Activated CD4-positive, alpha-beta T cell treated with anti-CD3 and anti-CD28 coated beads, Interleukin-2, amount 10 ng/mL, durations not matched to agents 7 days and 5 days (primary cell): Measurements from ENCODE around the gene LCE7A. TPM values are rescaled to one million over a fixed set of nuclear protein-coding genes. Genes with fewer than 3 reads are reported as not detected.

Experiments
- CTCF ChIA-PET: fragments of 350-600 bp; sonication (Branson Sonifier 250); formaldehyde crosslinking; loops from one replicate; lab custom pipeline; 2021; ENCODE audit warnings: antibody characterized with exemption; lab: Charles Lee
- POLR2A ChIA-PET: fragments of 350-600 bp; sonication (Branson Sonifier 250); formaldehyde crosslinking; loops from one replicate; lab custom pipeline; 2021; ENCODE audit warnings: antibody characterized with exemption; lab: Charles Lee
- DNase-seq: peaks from one replicate; pipeline ENCODE4 v3.0.0-alpha.2; 2020
- H3K27ac Mint-ChIP-seq: one replicate; pipeline ENCODE4 v1.8.0; 2021; ENCODE audit warnings: mild to moderate bottlenecking, moderate library complexity, mixed read lengths
- H3K27me3 Mint-ChIP-seq: one replicate; pipeline ENCODE4 v1.8.0; 2021; ENCODE audit warnings: mixed read lengths
- H3K36me3 Mint-ChIP-seq: one replicate; pipeline ENCODE4 v1.8.0; 2021; ENCODE audit warnings: low read depth, mixed read lengths
- H3K4me1 Mint-ChIP-seq: one replicate; pipeline ENCODE4 v1.8.0; 2021; ENCODE audit warnings: mixed read lengths
- H3K4me3 Mint-ChIP-seq: one replicate; pipeline ENCODE4 v1.8.0; 2021; ENCODE audit warnings: mild to moderate bottlenecking, moderate library complexity, mixed read lengths
- H3K9me3 Mint-ChIP-seq: one replicate; pipeline ENCODE4 v1.8.0; 2021; ENCODE audit warnings: mixed read lengths
- total RNA-seq, 2 experiments: library from RNA; stranded (reverse); gene quantifications; one replicate each; pipeline ENCODE4 v1.2.3, GENCODE V29; 2021

LCE7A gene
- total RNA-seq, 2 experiments from 2014 or later, result not detected

DNA sequence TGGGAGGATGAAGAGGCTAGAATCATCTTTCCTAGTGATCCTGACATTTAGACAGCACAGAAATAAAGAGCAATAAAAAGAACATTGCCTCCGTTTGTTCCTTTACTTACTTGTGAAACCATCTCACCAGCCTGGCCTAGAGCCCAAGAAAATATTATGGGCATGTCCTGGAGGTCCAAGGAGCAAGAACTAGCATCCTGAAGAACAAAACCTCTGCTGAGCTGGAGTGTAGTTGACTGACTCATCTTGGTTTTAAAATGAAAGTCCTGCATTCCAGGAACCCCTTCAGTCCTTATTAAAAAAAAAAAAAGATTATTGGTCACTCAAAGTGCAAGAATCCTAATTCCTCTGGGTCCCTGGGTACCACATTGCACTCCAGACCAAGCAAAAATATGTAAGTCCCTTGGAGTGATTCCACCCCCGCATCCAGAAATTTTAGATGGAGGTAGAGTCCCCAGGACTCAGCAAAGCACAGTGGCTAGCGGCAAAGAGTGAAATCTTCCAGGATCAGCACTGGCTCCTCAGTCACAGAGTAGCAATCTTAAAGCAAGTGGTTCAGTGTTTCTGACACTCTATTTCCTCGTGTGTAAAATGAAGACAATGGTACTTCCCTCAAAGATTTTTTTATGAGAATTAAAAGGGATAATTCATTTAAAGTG lies 25.3 kb downstream of the LCE7A start:
- Mint-ChIP-seq H3K27ac (no peak overlapping the region), H3K4me1 (peaks cover 3% of the 10 kb centered on the region), H3K27me3 (peaks cover 17% of the 10 kb centered on the region), H3K36me3 (no peaks in the 10 kb centered on the region), H3K4me3 (no peak overlapping the region), H3K9me3 (no peaks in the 10 kb centered on the region)
- ChIA-PET CTCF (no interaction called here), POLR2A (no interaction called here)
- DNase-seq, result no peak

DNA sequence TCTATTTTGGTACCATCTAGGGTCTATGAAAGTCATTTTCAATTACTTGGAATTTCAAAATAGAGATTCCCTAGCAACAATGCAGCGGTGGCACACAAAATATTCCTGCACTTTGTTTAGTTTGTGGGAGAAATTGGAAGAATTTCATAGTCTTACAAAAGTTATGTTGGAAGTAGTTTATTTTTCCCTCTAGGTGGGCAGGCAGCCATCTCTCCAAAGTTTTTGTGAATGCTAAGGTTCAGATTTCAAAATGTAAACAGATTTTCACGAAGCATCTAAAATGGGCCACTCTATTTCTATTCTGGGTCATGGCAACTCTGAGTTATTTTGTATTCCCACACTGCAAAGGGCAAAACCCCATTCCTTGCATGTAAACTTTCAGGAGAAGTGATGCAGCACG lies 26.3 kb downstream of the LCE7A start:
- CTCF ChIA-PET, result no interaction called here

DNA sequence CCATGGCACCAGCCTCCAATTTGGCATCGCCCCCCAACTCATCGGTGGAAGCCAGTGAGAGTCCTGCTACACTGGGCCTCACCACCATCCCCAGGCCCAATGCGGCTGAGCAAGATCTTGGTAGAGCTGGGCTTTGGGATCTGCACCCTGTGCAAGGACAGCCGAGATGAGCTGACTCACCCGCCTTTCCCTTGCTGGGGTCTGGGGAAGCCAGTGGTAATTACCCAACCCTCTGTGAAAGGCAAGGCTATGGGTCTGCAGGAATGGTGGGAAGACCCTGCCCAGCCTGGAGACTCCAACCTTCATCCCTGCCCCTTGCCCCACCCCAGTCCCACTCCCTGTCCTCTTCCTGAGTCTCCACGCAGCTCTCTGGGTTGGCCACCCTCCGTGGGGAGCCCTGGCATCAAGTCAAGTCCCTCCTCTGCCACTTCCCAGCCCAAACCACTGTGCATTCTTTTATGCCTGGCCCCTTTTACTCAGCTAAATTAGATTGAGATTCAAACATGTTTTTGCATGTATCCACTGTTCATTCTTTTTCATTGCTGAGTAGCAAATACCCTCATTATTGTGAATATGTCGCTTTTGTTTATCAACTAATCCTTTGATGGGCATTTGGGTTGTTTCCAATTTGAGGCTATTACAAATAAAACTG lies 27.1 kb downstream of the LCE7A start:
- Mint-ChIP-seq H3K27ac (no peak overlapping the region), H3K4me3 (no peak overlapping the region), H3K4me1 (no peaks in the 10 kb centered on the region), H3K9me3 (no peaks in the 10 kb centered on the region), H3K36me3 (no peaks in the 10 kb centered on the region), H3K27me3 (peaks cover 27% of the 10 kb centered on the region)
- DNase-seq, result no peak
- ChIA-PET CTCF (interaction anchor here (0.6 kb wide), 1 partner anchor 160 kb away, joined by 3 read pairs; no protein-coding TSS in a partner anchor), POLR2A (no interaction called here)

More for the DNA sequence above, 26.3 kb downstream of the LCE7A start:
- no peak overlapping the region for H3K4me3 Mint-ChIP-seq
- peaks cover 24% of the 10 kb centered on the region for H3K27me3 Mint-ChIP-seq
- no peaks in the 10 kb centered on the region for H3K36me3 Mint-ChIP-seq
- DNase-seq, result no peak
- H3K9me3 Mint-ChIP-seq, result no peaks in the 10 kb centered on the region
- H3K4me1 Mint-ChIP-seq, result no peaks in the 10 kb centered on the region
- POLR2A ChIA-PET, result no interaction called here
- H3K27ac Mint-ChIP-seq, result no peak overlapping the region

DNA sequence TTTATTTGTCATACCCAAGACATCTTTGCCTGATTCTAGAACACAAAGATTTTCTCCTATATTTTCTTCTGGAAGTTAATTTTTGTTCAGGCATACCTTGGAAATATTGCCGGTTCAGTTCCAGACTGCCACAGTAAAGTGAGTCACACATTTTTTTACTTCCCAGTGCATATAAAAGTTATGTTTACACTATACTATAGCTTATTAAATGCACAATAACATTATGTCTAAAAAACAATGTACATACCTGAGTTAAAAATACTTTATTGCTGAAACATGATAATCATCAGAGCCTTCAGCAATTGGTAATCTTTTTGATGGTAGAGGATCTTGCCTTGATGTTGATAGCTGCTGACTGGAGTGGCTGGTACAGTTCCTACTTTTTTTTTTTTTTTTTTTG lies 28.3 kb downstream of the LCE7A start:
- Mint-ChIP-seq H3K36me3 (no peaks in the 10 kb centered on the region), H3K4me3 (no peak overlapping the region), H3K9me3 (no peaks in the 10 kb centered on the region), H3K27me3 (peaks cover 35% of the 10 kb centered on the region), H3K4me1 (no peaks in the 10 kb centered on the region), H3K27ac (no peak overlapping the region)
- ChIA-PET CTCF (no interaction called here), POLR2A (no interaction called here)
- DNase-seq, result no peak

DNA sequence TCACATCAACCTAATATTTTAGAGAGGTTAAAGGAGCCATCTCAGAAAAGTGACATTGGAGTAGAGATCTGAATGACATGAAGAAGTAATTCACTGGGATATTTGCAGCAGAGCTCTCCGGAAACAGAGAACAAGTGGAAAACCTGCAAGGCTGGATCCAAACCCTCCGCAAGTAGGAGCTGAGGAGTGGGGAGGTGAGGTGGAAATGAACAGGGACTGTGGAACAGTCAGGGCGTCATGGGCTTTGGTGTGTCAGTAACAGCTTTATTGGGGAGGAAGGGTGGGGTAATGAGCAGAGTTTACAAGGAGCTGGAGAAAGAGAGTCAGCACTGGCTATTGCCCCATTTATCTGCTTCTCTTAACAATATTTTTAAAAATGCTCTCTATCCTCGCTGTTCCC lies 39.2 kb downstream of the LCE7A start:
- Mint-ChIP-seq H3K36me3 (no peaks in the 10 kb centered on the region), H3K4me3 (no peak overlapping the region), H3K9me3 (no peaks in the 10 kb centered on the region), H3K27me3 (peaks cover 13% of the 10 kb centered on the region), H3K27ac (no peak overlapping the region), H3K4me1 (no peaks in the 10 kb centered on the region)
- ChIA-PET CTCF (no interaction called here), POLR2A (no interaction called here)
- no peak for DNase-seq

DNA sequence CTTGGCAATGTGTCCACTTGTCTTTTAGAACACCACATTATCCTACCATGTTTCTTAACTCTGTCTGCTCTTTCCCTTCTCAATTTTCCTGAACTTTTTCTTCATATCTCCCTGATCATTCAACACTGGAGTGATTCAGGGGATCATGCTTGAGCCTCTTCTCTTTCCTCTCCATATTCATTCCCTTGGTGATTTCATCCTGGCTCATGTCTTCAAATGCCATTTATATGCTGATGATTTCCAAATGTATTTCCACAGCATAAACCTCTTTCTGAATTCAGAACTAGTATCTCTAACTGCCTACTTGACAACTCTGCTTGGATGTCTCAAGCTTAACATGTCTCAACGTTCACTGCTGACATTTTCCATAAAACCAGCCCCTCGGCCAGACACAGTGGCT lies 40.1 kb downstream of the LCE7A start:
- CTCF ChIA-PET, result no interaction called here
- Mint-ChIP-seq H3K9me3 (no peaks in the 10 kb centered on the region), H3K4me3 (no peak overlapping the region), H3K4me1 (no peaks in the 10 kb centered on the region), H3K36me3 (no peaks in the 10 kb centered on the region), H3K27me3 (peaks cover 7% of the 10 kb centered on the region), H3K27ac (no peak overlapping the region)
- no peak for DNase-seq
- POLR2A ChIA-PET, result no interaction called here

DNA sequence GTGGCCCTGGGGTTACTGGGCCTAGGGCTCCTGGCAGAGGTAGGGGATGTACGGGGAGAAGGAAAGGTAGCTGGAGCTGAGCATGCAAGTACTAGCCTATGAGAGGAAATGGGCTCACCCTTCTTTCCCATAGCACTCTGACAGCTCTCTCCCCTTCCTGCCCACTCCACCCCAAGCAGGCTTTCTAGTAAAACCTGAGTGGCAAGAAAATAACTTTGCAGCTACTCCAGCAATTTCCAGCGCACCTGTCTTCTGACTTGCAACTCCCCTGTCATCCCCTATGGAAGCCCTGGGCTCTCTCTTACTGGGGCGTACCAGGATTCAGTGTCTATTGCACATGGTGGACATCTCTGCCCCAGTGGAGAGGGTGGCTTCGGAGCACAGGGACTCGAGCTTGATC lies 41.8 kb downstream of the LCE7A start:
- no peaks in the 10 kb centered on the region for H3K9me3 Mint-ChIP-seq
- POLR2A ChIA-PET, result no interaction called here
- H3K4me1 Mint-ChIP-seq, result no peaks in the 10 kb centered on the region
- no peak overlapping the region for H3K27ac Mint-ChIP-seq
- CTCF ChIA-PET, result no interaction called here
- H3K4me3 Mint-ChIP-seq, result no peak overlapping the region
- no peaks in the 10 kb centered on the region for H3K36me3 Mint-ChIP-seq
- DNase-seq, result no peak
- H3K27me3 Mint-ChIP-seq, result peaks cover 3% of the 10 kb centered on the region

DNA sequence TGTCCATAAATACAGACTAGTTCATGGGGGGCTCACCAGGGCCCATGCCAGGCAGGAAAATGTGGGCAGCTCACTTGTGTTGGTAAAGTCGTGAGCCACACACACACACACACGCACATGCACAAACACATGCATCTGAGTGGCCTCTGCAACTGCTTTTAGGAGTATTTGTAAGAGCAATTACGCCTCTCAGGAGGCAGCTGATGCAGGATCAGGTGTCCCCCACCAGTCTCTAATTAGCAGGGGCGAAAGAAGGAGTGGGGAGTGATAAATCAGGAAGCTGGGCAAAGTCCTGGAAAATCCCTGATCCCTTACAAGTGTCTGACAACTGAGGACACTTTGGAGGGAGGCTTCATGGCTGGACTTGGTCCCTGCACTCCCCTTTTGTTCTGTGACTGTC lies 42.8 kb downstream of the LCE7A start:
- no peaks in the 10 kb centered on the region for H3K4me1 Mint-ChIP-seq
- H3K36me3 Mint-ChIP-seq, result no peaks in the 10 kb centered on the region
- ChIA-PET CTCF (no interaction called here), POLR2A (no interaction called here)
- no peak for DNase-seq
- peaks cover 3% of the 10 kb centered on the region for H3K27me3 Mint-ChIP-seq
- no peak overlapping the region for H3K27ac Mint-ChIP-seq
- no peaks in the 10 kb centered on the region for H3K9me3 Mint-ChIP-seq
- H3K4me3 Mint-ChIP-seq, result no peak overlapping the region

DNA sequence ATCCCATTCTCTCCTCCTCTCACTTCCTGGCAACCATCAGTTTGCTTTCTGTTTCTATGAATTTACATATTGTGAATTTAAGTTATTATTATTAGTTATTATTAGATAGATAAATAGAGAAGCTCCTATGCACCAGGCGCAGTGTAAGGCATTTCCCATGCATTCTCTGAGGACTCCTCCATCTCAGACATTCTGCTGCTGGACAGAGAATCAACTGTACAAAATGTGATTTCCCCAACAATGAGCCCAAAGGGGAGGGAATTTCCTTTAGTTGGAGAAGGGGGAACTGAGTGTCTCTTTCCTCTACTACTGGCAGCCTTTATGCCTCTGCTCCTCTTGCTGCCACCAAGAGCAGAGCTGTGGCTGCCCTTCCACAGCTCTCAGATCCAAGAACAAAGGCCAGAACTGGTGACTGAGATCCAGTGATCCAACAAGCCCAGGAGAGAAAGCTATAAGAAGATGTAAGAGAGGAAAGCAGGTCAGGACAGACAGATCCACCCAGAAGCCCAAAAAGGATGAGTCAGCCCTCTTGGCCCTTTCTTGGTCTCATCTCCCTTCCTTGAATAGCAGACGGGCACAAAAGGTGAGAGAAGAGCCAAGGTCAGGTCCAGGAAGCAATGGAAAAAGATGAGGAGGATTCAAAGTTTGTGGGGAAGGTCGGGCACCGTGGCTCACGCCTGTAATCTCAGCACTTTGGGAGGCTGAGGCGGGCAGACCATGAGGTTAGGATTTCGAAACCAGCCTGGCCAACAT lies 45.1 kb downstream of the LCE7A start:
- Mint-ChIP-seq H3K36me3 (no peaks in the 10 kb centered on the region), H3K27me3 (peaks cover 1% of the 10 kb centered on the region), H3K27ac (no peak overlapping the region), H3K4me3 (no peak overlapping the region), H3K9me3 (no peaks in the 10 kb centered on the region), H3K4me1 (no peaks in the 10 kb centered on the region)
- no peak for DNase-seq
- CTCF ChIA-PET, result no interaction called here
- POLR2A ChIA-PET, result no interaction called here

DNA sequence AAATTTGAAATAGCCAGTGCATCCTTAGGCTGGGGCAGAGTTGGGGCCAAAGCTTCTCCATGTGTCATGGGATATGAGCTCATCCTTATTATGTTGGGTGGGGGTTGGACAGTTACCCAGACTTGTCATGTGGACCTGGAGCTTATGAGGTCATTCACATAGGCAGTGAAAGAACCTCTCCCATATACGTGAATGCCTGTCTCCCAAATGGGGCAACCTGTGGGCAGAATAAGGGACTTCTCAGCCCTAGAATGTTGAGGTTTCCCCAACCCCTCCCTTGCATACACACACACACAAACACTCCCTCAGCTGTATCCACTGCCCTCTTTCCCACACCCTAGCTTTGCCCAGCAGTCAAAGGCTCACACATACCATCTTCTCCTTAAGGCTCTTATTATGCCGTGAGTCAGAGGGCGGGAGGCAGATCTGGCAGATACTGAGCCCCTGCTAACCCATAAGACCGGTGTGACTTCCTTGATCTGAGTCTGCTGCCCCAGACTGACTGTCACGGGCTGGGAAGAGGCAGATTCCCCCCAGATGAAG lies 46.3 kb downstream of the LCE7A start:
- ChIA-PET CTCF (no interaction called here), POLR2A (no interaction called here)
- no peak for DNase-seq
- H3K4me3 Mint-ChIP-seq, result no peak overlapping the region
- no peaks in the 10 kb centered on the region for H3K36me3 Mint-ChIP-seq
- H3K4me1 Mint-ChIP-seq, result no peaks in the 10 kb centered on the region
- H3K27ac Mint-ChIP-seq, result no peak overlapping the region
- H3K9me3 Mint-ChIP-seq, result no peaks in the 10 kb centered on the region
- no peaks in the 10 kb centered on the region for H3K27me3 Mint-ChIP-seq

DNA sequence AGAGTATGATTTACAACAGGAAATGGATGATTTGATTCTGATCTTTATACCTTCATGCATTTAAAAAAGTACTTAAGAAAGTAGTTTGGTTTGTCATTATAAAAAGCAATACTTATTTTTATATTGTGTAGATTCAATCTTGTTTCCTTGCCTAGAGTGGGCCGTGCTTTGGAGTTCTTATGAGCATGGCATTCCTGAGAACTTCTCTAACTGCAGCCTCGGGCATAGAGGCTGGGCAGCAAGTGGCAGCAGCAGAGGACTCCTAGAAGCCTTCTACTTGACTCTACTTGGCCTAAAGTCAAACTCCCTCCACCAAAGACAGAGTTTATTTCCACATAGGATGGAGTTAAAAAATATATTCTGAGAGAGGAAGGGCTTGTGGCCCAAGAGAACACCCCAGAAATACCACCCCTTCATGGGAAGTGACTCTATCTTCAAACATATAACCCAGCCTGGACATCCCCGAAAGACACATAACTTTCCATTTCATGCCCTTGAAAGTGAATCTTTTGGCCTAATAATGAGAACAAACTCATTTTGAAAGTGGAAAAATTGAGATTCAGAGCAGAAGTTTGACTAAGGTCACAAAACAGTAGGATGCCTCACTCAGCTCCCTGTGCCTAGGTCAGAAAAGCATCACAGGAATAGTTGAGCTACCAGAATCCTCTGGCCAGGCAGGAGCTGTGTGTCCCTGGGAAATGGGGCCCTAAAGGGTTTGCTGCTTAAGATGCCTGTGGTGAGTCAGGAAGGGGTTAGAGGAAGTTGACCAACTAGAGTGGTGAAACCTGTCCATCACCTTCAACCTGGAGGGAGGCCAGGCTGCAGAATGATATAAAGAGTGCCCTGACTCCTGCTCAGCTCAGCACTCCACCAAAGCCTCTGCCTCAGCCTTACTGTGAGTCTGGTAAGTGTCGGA lies 48.1 kb downstream of the LCE7A start, which contains the start of gene IVL:
TSS of gene IVL (plus strand) at position 861 of the 916 bp plus-strand sequence. CDS start 1,252 bp downstream, outside the sequence.
- Mint-ChIP-seq H3K4me1 (no peaks in the 10 kb centered on the region), H3K27me3 (no peaks in the 10 kb centered on the region), H3K4me3 (no peak within 1 kb of the TSS), H3K27ac (no peak within 1 kb of the TSS), H3K36me3 (no peaks in the 10 kb centered on the region), H3K9me3 (no peaks in the 10 kb centered on the region)
- DNase-seq, result no peak
- ChIA-PET CTCF (no interaction called here), POLR2A (no interaction called here)

DNA sequence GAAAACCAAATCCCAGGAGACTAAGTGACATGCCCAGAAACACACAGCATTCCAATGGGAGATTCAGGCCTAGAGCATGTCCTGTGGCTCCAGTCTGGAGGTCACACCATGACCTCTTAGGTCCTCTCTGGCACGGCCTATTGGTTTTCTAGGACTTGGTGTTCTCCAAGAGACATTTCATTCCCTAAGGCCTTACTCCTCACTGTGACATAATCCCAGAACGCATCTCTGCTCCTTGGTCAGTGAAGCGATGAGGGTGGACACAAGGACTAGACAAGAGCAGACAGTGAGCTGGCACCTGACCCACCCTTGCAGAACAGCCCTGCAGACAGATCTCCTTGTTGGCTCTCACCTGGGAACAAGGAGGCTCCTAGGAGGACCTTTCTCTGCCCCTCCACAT lies 49.4 kb downstream of the LCE7A start:
- CTCF ChIA-PET, result no interaction called here

More for the DNA sequence above, 49.4 kb downstream of the LCE7A start:
- POLR2A ChIA-PET, result no interaction called here
- Mint-ChIP-seq H3K4me3 (no peak overlapping the region), H3K27me3 (peaks cover 5% of the 10 kb centered on the region), H3K9me3 (no peaks in the 10 kb centered on the region), H3K4me1 (no peaks in the 10 kb centered on the region), H3K27ac (no peak overlapping the region), H3K36me3 (no peaks in the 10 kb centered on the region)
- no peak for DNase-seq
